HUES48 (cell line): ENCODE measurements around the gene CCDC88C.

Experiments
- H3K27ac ChIP-seq: one replicate; pipeline ENCODE4 v1.7.0; 2013; ENCODE audit warnings: low read depth, low read length, inconsistent platforms
- H3K27me3 ChIP-seq: 2 replicates; pipeline ENCODE4 v1.6.1; 2013; ENCODE audit warnings: mild to moderate bottlenecking, low read length; ENCODE audit not compliant: control insufficient read depth, insufficient read depth
- H3K36me3 ChIP-seq: 2 replicates; pipeline ENCODE4 v1.6.1; 2013; ENCODE audit warnings: low read length; ENCODE audit not compliant: control insufficient read depth, insufficient read depth
- H3K4me1 ChIP-seq: 2 replicates; pipeline ENCODE4 v1.6.1; 2013; ENCODE audit warnings: mild to moderate bottlenecking, low read length; ENCODE audit not compliant: control insufficient read depth, insufficient read depth
- H3K4me3 ChIP-seq: 2 replicates; pipeline ENCODE4 v1.5.1; 2013; ENCODE audit warnings: mild to moderate bottlenecking, low read depth, low read length
- H3K9ac ChIP-seq: 2 replicates; pipeline ENCODE4 v1.6.1; 2013; ENCODE audit warnings: mild to moderate bottlenecking, low read depth, low read length, moderate library complexity
- H3K9me3 ChIP-seq: 2 replicates; pipeline ENCODE4 v1.6.1; 2013; ENCODE audit warnings: low read length; ENCODE audit not compliant: control insufficient read depth, insufficient read depth

CCDC88C gene

GRCh38 chr14:91405724-91406435 lies 11.7 kb downstream of the CCDC88C start:
- H3K27ac ChIP-seq, result no peak overlapping the region
- peaks cover 33% of the 10 kb centered on the region for H3K36me3 ChIP-seq
- H3K4me3 ChIP-seq, result no peak overlapping the region
- no peaks in the 10 kb centered on the region for H3K9me3 ChIP-seq
- H3K4me1 ChIP-seq, result peaks cover 7% of the 10 kb centered on the region; the same call in 1 of the 2 replicates
- no peak overlapping the region for H3K9ac ChIP-seq
- H3K27me3 ChIP-seq, result no peaks in the 10 kb centered on the region

GRCh38 chr14:91405241-91405721 lies 12.3 kb downstream of the CCDC88C start:
- Histone ChIP-seq H3K36me3 (peaks cover 30% of the 10 kb centered on the region), H3K27me3 (no peaks in the 10 kb centered on the region), H3K4me1 (peaks cover 9% of the 10 kb centered on the region), H3K9ac (no peak overlapping the region), H3K4me3 (no peak overlapping the region), H3K9me3 (no peaks in the 10 kb centered on the region), H3K27ac (no peak overlapping the region)

GRCh38 chr14:91402771-91403600 lies 14.6 kb downstream of the CCDC88C start:
- Histone ChIP-seq H3K36me3 (peaks cover 18% of the 10 kb centered on the region), H3K4me3 (no peak overlapping the region), H3K4me1 (peaks cover 11% of the 10 kb centered on the region)

GRCh38 chr14:91402348-91402747 lies 15.3 kb downstream of the CCDC88C start:
- Histone ChIP-seq H3K27me3 (no peaks in the 10 kb centered on the region), H3K9ac (no peak overlapping the region), H3K4me1 (peaks cover 18% of the 10 kb centered on the region), H3K36me3 (peaks cover 12% of the 10 kb centered on the region; the same call in 1 of the 2 replicates), H3K9me3 (no peaks in the 10 kb centered on the region), H3K4me3 (no peak overlapping the region), H3K27ac (no peak overlapping the region)

More at GRCh38 chr14:91402771-91403600, 14.6 kb downstream of the CCDC88C start:
- H3K27ac ChIP-seq, result no peak overlapping the region
- H3K9me3 ChIP-seq, result no peaks in the 10 kb centered on the region
- no peaks in the 10 kb centered on the region for H3K27me3 ChIP-seq
- no peak overlapping the region for H3K9ac ChIP-seq

- no peak overlapping the region for H3K9ac ChIP-seq
- H3K4me1 ChIP-seq, result peaks cover 23% of the 10 kb centered on the region
- H3K27me3 ChIP-seq, result no peaks in the 10 kb centered on the region
- 0 out of 2 replicates have a peak, but pooled peaks cover 7% of the 10 kb centered on the region for H3K36me3 ChIP-seq
- H3K9me3 ChIP-seq, result no peaks in the 10 kb centered on the region
- H3K4me3 ChIP-seq, result no peak overlapping the region
- H3K27ac ChIP-seq, result no peak overlapping the region
Measured at GRCh38 chr14:91401751-91402150, 15.9 kb downstream of the CCDC88C start.

- H3K4me1 ChIP-seq, result peaks cover 33% of the 10 kb centered on the region
- H3K9ac ChIP-seq, result no peak overlapping the region
- no peak overlapping the region for H3K27ac ChIP-seq
- H3K36me3 ChIP-seq, result no peaks in the 10 kb centered on the region
- no peaks in the 10 kb centered on the region for H3K27me3 ChIP-seq
- no peaks in the 10 kb centered on the region for H3K9me3 ChIP-seq
- no peak overlapping the region for H3K4me3 ChIP-seq
Measured at GRCh38 chr14:91400696-91401095, 16.9 kb downstream of the CCDC88C start.

- no peaks in the 10 kb centered on the region for H3K9me3 ChIP-seq
- no peaks in the 10 kb centered on the region for H3K27me3 ChIP-seq
- no peak overlapping the region for H3K4me3 ChIP-seq
- no peak overlapping the region for H3K9ac ChIP-seq
- no peaks in the 10 kb centered on the region for H3K36me3 ChIP-seq
- H3K27ac ChIP-seq, result no peak overlapping the region
- H3K4me1 ChIP-seq, result peaks cover 39% of the 10 kb centered on the region
Measured at GRCh38 chr14:91399868-91400640, 17.6 kb downstream of the CCDC88C start.

GRCh38 chr14:91398707-91399106 lies 18.9 kb downstream of the CCDC88C start:
- Histone ChIP-seq H3K9ac (no peak overlapping the region), H3K4me1 (peaks cover 53% of the 10 kb centered on the region), H3K9me3 (no peaks in the 10 kb centered on the region), H3K27me3 (no peaks in the 10 kb centered on the region), H3K36me3 (no peaks in the 10 kb centered on the region), H3K4me3 (no peak overlapping the region), H3K27ac (no peak overlapping the region)

GRCh38 chr14:91397965-91398591 lies 19.5 kb downstream of the CCDC88C start:
- Histone ChIP-seq H3K36me3 (no peaks in the 10 kb centered on the region), H3K4me1 (peaks cover 59% of the 10 kb centered on the region), H3K27me3 (no peaks in the 10 kb centered on the region), H3K27ac (peak overlapping the region; percentile 8), H3K9me3 (no peaks in the 10 kb centered on the region), H3K9ac (no peak overlapping the region; the same call in 1 of the 2 replicates), H3K4me3 (no peak overlapping the region)
